SU-DHL-6 (cell line): ENCODE measurements around the gene RASSF3.

Source experiments
- H2AFZ ChIP-seq: fragments of 200-600 bp; sonication (generic); 2 replicates; pipeline ENCODE4 v1.6.1; 2014; ENCODE audit warnings: low read depth, mild to moderate bottlenecking, moderate library complexity, mixed read lengths, antibody characterized with exemption, low read length; ENCODE audit not compliant: severe bottlenecking
- H3F3A ChIP-seq: fragments of 200-600 bp; shearing (Covaris generic); 2 replicates; pipeline ENCODE4 v1.6.0; 2016; ENCODE audit warnings: antibody characterized with exemption, mild to moderate bottlenecking; ENCODE audit not compliant: insufficient read depth
- H3K27ac ChIP-seq: fragments of 200-600 bp; sonication (generic); 2 replicates; pipeline ENCODE4 v1.5.1; 2016; ENCODE audit warnings: low read depth, mild to moderate bottlenecking, low read length, moderate library complexity, mixed read lengths
- H3K27me3 ChIP-seq: fragments of 200-600 bp; sonication (generic), shearing (Covaris generic); 2 replicates; pipeline ENCODE4 v1.6.0; 2014; ENCODE audit warnings: mild to moderate bottlenecking, low read length
- H3K36me3 ChIP-seq: fragments of 200-600 bp; sonication (generic); 2 replicates; pipeline ENCODE4 v1.6.1; 2014; ENCODE audit warnings: mild to moderate bottlenecking, low read length, mixed read lengths
- H3K4me2 ChIP-seq: fragments of 300-600, 200-600 bp; shearing (Covaris generic), sonication (generic); 2 replicates; pipeline ENCODE4 v1.6.0; 2014; ENCODE audit warnings: low read length, low read depth, mild to moderate bottlenecking; ENCODE audit not compliant: poor library complexity, severe bottlenecking
- H3K4me3 ChIP-seq: fragments of 200-600 bp; sonication (generic); 2 replicates; pipeline ENCODE4 v1.5.1; 2014; ENCODE audit warnings: antibody characterized with exemption, low read length, mild to moderate bottlenecking, mixed read lengths; ENCODE audit not compliant: insufficient read depth, poor library complexity, severe bottlenecking
- H3K79me2 ChIP-seq: fragments of 200-600 bp; sonication (generic); 2 replicates; pipeline ENCODE4 v1.6.1; 2014; ENCODE audit warnings: mild to moderate bottlenecking, low read length, moderate library complexity; ENCODE audit not compliant: insufficient read depth
- H3K9ac ChIP-seq: fragments of 200-600 bp; sonication (generic); 2 replicates; pipeline ENCODE4 v1.7.0; 2014; ENCODE audit warnings: mild to moderate bottlenecking, low read length
- H3K9me2 ChIP-seq: fragments of 200-600 bp; sonication (generic); replicated peaks from 2 replicates; pipeline ENCODE4 v1.6.1; 2014; ENCODE audit warnings: low read length; ENCODE audit not compliant: insufficient read depth
- H3K9me3 ChIP-seq: fragments of 200-600 bp; sonication (generic); 2 replicates; pipeline ENCODE4 v1.6.1; 2014; ENCODE audit warnings: low read length, mixed read lengths; ENCODE audit not compliant: insufficient read depth
- H4K20me1 ChIP-seq: fragments of 200-600 bp; sonication (generic); 2 replicates; pipeline ENCODE4 v1.6.1; 2014; ENCODE audit warnings: low read depth, mild to moderate bottlenecking, antibody characterized with exemption, low read length, moderate library complexity, mixed read lengths
- CTCF ChIP-seq: fragments of 200-600 bp; sonication (generic); IDR thresholded peaks from one replicate; pipeline ENCODE4 v1.5.1; 2017; ENCODE audit warnings: antibody characterized with exemption, mild to moderate bottlenecking, low read length, moderate library complexity; ENCODE audit not compliant: insufficient read depth, poor library complexity, severe bottlenecking
- EZH2phosphoT487 ChIP-seq: fragments of 200-600 bp; sonication (generic), shearing (Covaris generic); conservative IDR thresholded peaks from 2 replicates; pipeline ENCODE4 v1.6.1; 2018; ENCODE audit warnings: mild to moderate bottlenecking, antibody characterized with exemption, low read length, moderate library complexity, mixed read lengths

RASSF3 gene

GRCh38 chr12:64634508-64635092, 24.3 kb downstream of the RASSF3 start:
- Histone ChIP-seq H3F3A (no peaks in the 10 kb centered on the region), H3K27me3 (no peaks in the 10 kb centered on the region), H2AFZ (no peak overlapping the region), H3K9me2 (no peaks in the 10 kb centered on the region), H3K79me2 (peaks cover 92% of the 10 kb centered on the region), H3K4me3 (no peak overlapping the region), H3K4me2 (no peak overlapping the region), H3K9me3 (no peaks in the 10 kb centered on the region), H4K20me1 (peaks cover 2% of the 10 kb centered on the region; the same call in 1 of the 2 replicates), H3K27ac (no peak overlapping the region), H3K36me3 (no peaks in the 10 kb centered on the region), H3K9ac (no peak overlapping the region)
- TF ChIP-seq CTCF (no peak), EZH2phosphoT487 (no peak)

- no peak for TF ChIP-seq CTCF
- no peak for TF ChIP-seq EZH2phosphoT487
- H3K27me3 ChIP-seq, result no peaks in the 10 kb centered on the region
- no peak overlapping the region for H3K4me3 ChIP-seq
- peaks cover 93% of the 10 kb centered on the region for H3K79me2 ChIP-seq
- no peak overlapping the region for H3K27ac ChIP-seq
- H4K20me1 ChIP-seq, result peaks cover 5% of the 10 kb centered on the region; the same call in 1 of the 2 replicates
- no peaks in the 10 kb centered on the region for H3K36me3 ChIP-seq
- no peak overlapping the region for H2AFZ ChIP-seq
- H3K9ac ChIP-seq, result no peak overlapping the region
- no peaks in the 10 kb centered on the region for H3K9me2 ChIP-seq
- no peaks in the 10 kb centered on the region for H3F3A ChIP-seq
- H3K9me3 ChIP-seq, result no peaks in the 10 kb centered on the region
- H3K4me2 ChIP-seq, result no peak overlapping the region
Measured at GRCh38 chr12:64635356-64635998, 25.2 kb downstream of the RASSF3 start.

GRCh38 chr12:64636856-64637255, 26.6 kb downstream of the RASSF3 start:
- no peak overlapping the region for H3K4me3 ChIP-seq
- peaks cover 90% of the 10 kb centered on the region for H3K79me2 ChIP-seq
- no peak overlapping the region for H3K4me2 ChIP-seq
- peaks cover 5% of the 10 kb centered on the region; the same call in 1 of the 2 replicates for H4K20me1 ChIP-seq
- H3F3A ChIP-seq, result no peaks in the 10 kb centered on the region
- TF ChIP-seq EZH2phosphoT487 (no peak), CTCF (no peak)
- no peaks in the 10 kb centered on the region for H3K27me3 ChIP-seq
- no peak overlapping the region for H3K9ac ChIP-seq
- H3K36me3 ChIP-seq, result no peaks in the 10 kb centered on the region
- H3K9me2 ChIP-seq, result no peaks in the 10 kb centered on the region
- no peak overlapping the region for H2AFZ ChIP-seq
- no peaks in the 10 kb centered on the region for H3K9me3 ChIP-seq
- no peak overlapping the region for H3K27ac ChIP-seq
